HG03442 (cell line): ENCODE data around the gene MYH7.
A peak's percentile ranks its signal among the peaks of the same experiment; 100 is the strongest.
"Not testable (repeated sequence)": the region's sequence is repeated elsewhere in the genome, so short reads cannot be mapped to it uniquely, and the experiment has no call there.

ENCODE experiments used
- ATAC-seq: cut with Tn5 transposase; IDR thresholded peaks from one replicate; pipeline ENCODE4 v1.9.1; 2021; ENCODE audit warnings: mild to moderate bottlenecking, moderate library complexity; ENCODE audit not compliant: unreplicated experiment

Gene MYH7

GRCh38 chr14:23409475-23409874, 26.0 kb downstream of the MYH7 start:
- peak; percentile 64 for ATAC-seq

DNA sequence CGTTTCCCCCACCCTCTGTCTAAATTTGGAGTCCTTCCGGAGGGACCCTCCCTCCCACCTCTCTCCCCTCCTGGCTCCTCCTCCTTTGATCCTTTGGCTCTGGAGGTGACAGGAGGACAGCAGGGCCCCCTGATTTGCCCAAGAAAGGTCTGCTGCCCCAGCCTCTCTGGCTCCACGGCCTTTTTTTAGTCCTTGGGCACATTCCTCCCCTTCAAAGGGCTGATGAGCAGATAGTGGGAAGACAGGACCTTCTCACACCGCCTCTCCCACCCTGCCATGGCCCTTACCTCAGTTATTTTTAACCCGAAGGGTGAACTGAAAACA, 27.2 kb downstream of the MYH7 start:
- no peak for ATAC-seq

DNA sequence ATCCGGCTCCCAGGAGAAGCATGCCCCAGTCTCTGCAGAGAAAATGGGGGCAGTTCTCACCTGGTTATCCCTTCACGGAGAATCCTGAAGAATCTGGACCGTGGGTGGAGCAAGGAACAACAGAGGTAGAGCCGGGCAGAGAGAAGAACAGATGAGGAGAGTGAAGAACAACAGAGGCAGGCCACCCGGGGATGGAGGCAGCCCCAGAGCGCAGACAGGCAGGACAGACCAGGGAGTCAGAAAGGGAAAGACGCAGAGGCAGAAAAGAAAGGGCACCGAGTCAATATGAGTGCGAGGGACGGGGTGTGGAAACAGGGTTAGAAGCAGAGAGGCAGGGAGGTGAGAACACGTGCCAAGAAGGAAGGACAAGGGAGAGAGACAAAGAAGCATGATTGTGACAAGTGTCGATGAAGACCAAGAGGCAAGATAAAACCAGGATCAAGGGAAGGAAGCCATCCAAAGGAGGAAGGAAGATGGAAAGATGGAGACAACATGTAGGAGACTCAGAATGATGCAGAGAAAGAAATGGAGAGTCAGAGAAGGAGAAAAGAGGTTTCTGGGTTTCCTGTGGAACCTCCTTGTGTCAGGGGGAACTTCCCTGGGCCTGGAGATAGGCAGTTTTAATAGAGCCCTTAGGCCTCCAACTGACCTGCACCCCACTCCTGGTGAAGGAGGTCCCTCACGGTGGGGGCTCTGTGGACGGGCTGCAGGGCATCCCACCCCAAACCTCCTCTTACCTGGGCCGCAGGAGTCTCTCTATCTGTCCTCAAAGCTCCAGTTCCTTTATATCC, 27.7 kb downstream of the MYH7 start, which contains the start of gene MYH6:
Gene MYH6, minus strand, starts transcription at position 758 of the 791 bp plus-strand sequence. CDS start 1,050 bp downstream, outside the sequence.
- ATAC-seq = no peak

- ATAC-seq = no peak
These were observed 28.6 kb downstream of the MYH7 start for GRCh38 chr14:23406725-23407355.

GRCh38 chr14:23406244-23406643, 29.2 kb downstream of the MYH7 start:
- ATAC-seq = peak; percentile 47

DNA sequence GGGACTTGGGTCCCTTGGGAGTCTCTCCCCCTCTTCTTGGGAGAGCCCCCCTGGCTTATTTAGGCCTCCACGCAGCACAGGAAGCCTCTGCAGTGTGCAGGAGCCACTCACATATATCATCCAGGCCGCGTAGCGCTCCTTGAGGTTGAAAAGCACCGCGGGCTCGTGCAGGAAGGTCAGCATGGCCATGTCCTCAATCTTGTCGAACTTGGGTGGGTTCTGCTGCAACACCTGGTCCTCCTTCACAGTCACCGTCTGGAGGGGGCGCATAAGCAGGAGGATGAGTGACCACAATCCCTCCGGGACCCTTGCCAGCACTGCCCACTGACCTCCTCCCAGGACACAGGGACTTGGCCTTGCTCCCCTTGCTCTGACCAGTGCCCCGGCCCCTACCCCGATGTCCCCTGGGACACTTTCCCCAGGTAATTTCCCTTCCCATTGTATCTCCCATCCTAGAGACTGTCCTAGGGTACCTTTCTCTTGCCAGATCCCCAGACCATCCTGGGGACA, 29.9 kb downstream of the MYH7 start:
- ATAC-seq = no peak

- ATAC-seq = no peak
These were observed 30.4 kb downstream of the MYH7 start for GRCh38 chr14:23405096-23405495.

DNA sequence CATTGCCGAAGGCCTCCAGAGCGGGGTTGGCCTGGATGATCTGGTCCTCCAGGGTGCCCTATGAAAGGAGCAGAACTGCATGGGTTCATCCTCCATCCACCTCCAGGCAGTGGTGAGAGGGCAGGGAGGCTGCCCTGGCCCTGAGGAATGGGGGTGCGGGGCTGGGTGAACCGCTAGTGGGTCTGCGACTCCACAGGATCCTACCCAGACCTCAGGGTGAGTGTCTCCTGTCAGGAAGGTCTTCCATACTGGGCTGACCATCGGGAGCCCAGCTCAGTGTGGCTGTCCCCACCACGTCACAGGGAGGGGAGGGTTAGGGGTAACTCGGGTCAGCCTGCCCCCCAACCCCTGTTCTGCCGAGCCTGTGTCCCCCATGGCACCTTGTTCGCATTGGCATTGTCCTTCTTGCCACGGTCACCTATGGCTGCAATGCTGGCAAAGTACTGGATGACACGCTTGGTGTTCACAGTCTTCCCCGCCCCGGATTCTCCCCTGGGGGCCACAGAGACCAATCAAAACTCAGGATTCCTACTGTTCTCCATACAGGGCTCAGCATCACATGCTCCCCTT, 31.0 kb downstream of the MYH7 start:
- no peak for ATAC-seq

- no peak for ATAC-seq
These were observed 31.6 kb downstream of the MYH7 start for GRCh38 chr14:23403908-23404307.

- no peak for ATAC-seq
These were observed 32.4 kb downstream of the MYH7 start for GRCh38 chr14:23403139-23403438.

- no peak for ATAC-seq
These were observed 32.9 kb downstream of the MYH7 start for GRCh38 chr14:23402296-23403138.

GRCh38 chr14:23401291-23401690, 34.2 kb downstream of the MYH7 start:
- no peak for ATAC-seq

DNA sequence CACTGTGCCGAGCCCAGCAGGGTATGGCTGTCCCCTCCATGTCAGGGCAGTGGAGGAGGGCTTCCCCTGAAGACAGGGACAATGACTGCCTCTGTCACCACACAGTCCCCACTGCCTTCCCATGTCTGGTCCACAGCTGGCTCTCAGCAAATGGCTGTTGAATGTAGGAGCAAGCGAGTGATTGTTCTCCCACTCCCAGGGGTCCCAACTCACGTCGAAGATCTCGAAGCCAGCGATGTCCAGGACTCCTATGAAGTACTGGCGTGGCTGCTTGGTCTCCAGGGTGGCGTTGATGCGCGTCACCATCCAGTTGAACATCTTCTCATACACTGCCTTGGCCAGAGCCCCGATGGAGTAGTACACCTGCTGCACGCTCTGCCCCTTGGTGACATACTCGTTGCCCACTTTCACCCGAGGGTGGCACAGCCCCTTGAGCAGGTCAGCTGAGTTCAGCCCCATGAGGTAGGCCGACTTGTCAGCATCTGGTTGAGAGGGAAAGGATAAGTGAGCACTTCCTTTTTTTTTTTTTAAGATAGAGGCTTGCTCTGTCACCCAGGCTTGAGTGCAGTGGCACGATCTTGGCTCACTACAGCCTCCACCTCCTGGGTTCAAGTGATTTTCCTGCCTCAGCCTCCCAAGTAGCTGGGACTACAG, 34.8 kb downstream of the MYH7 start:
- ATAC-seq = not testable (repeated sequence)

DNA sequence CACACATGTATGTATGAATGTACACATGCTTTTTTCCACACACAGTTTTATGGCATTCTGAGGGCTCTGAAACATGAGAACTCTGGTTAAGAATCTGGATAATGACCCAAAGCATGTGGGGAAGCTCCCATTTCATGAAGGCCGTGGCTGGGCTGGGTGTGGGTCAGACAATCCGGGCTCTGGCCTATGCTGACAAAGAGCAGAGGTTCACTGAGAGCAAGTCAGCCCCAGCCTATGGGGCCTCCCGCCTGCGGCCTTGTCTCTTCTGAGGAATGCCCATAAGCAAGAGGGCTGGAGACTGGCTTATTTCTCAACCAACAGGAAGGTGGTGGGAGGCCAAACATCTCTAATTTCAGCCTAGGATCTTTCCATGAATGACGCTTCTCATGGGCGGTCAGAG, 35.9 kb downstream of the MYH7 start:
- ATAC-seq = no peak

DNA sequence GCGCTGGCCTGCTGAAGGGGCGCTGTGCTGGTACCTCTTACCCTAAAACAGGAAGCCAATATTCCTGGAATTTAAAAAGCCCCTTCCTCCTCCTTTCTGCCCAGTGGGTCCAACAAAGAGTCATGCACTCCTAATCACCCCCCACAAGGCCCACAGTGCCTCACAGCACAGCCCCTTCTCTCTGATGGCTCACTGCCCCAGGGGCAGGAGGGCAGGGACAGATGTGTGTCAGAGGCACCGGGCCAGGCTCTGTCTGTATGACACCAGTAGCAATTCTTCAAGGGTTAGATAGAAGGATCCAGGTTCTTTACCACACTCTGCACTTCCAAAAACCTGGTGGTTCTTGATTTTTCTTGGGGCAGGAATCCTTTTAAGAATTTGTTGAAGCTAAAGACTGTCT, 36.3 kb downstream of the MYH7 start:
- ATAC-seq = no peak

DNA sequence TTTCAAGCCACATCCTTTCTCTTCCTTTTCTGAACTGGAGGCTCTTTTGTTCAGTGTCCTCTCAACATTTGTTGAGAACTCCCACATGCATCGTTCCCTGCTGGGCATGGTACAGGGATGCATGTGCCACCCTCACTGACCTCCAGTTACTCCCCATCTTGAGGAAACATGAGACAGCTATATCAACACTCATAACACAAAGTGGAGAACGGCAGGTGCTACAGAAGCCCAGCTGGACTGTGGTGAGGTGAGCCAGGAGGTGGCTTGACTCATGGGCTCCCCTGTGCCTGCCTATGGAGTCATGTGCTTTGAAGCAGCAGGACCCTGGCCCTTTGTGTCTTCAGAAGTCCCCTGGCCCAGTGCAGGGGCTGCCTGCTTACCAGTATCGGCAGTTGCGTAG, 37.1 kb downstream of the MYH7 start:
- no peak for ATAC-seq

DNA sequence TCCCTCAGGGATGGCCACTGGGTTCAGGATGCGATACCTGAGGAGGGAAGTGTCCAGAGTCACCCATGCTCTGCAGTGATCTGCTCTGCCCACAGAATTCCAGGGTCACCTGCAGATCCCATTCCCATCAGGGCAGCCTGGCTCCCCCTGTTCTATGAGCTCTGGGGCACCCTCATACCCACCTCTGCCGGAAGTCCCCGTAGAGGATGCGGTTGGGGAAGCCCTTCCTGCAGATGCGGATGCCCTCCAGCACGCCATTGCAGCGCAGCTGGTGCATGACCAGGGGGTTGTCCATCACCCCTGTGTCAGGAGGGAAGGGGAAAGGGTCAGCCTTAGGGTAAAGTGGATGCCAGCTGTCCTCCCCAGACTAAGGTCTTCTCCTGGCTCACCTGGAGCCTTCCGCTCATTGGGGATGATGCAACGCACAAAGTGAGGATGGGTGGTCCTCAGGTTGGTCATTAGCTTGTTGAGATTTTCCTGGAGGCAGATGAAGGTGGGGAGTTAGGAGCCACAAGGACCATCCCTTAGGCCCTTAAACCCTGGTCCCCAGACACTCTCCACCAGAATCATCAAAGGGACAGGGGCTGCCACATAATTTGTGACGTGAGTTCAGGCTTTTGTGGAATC, 38.6 kb downstream of the MYH7 start:
- no peak for ATAC-seq

DNA sequence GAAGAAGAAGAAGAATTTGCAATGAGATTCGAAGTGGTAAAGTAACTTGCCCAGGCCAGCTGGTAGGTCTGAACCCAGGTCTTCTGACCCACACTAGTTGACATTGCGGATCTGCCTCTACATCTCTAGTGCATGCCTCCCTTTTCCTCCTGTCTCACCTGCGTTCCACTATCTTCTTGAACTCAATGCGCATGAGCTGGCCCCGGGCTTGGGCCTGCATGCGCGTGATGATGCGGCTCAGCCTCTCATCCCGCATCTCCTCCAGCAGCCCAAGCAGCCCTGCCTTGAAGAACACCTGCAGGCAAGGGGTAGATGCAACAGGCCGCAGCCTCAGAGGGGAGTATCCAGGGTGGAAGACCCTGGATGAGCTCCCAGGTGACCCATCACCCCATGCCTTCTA, 39.3 kb downstream of the MYH7 start:
- no peak for ATAC-seq

- no peak for ATAC-seq
These were observed 42.8 kb downstream of the MYH7 start for GRCh38 chr14:23392613-23393012.

DNA sequence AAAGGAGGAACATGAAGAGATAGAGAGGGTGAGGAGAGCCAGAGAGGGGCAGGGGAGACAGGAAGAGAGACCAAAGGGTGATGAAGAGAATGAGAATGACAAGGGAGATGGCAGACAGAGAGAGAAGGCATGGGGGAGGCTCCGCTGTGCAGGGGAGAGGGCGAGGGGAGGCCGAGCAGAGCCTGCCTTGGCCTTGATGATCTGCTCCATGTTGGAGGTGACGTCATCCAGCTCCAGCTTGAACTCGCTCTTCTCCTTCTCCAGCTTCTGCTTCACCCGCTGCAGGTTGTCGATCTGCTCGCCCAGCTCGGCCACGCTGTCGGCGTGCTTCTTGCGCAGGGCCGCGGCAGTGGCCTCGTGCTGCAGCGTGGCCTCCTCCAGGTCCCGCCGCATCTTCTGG, 45.6 kb downstream of the MYH7 start:
- ATAC-seq = not testable (repeated sequence)
